Activated CD4-positive, alpha-beta T cell treated with anti-CD3 and anti-CD28 coated beads, Interleukin-2, amount 50 U/mL, for 4 hours (primary cell): Measurements from ENCODE around the gene ARHGAP24.

ENCODE experiments used
- DNase-seq, 2 experiments: peaks; one replicate each; pipeline ENCODE4 v3.0.0-alpha.2; 2020

Gene ARHGAP24

DNA sequence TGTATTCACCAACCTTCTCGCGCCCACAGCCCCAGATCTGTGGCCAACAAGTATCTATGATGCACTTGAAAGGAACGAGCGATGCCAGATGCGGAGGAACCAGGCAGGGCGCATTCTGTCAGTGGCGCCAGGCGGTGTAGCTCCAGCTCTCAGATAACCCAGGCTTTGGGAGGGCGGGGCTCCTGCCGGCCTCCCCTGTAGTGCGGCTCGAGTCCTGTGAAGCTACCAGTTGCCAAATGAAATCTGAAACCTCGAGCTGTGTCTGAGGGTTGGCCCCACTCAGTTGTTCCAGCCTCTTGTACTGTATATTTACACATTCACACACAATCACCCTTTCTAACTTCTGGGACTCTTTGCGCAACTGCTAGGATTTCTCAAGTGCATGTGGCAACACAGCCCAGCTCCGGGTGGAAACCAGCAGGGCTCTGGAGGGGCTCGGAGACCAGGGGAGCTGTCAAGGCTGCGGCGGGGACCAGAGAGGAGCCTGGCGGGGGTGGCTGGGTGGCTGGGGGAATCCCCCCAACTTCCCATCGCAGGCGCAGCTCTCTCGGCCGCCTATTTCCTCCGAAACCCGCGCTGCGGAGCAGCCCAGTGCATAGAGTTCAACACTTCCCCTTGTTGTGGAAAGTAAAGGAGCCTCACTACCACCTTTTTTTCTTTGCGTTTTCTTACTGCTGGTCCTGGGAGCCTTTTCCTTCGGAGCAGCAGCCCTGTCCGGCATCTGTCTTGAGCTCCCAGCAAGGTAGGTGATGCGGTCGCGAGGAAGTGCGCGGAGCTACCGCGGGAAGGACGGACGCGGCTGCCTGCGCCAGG lies at the start of gene ARHGAP24:
ARHGAP24 (plus strand) TSS at position 333 of the 813 bp plus-strand sequence.
- no peak for DNase-seq

DNA sequence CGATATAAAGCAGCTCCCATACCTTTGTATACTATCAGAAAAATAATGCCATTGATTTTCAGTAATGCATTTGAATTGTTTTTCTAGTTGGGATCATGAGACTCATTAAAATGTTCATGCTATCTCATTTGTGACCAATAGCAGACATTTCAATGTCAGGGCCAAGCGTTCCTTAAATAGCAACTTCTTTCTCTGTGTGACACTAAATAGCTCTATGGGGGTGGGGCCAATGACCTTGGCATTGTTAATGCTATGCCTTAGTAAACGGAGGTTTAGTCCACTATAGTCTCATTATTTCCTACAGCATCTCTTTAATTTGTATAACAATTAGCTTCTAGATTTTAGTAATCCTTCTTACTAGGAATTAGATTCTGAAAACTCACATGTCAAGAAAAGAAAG lies 48.6 kb upstream of the ARHGAP24 start:
- no peak for DNase-seq

- DNase-seq: no peak
Observed at GRCh38 chr4:85427123-85427522, 47.8 kb upstream of the ARHGAP24 start.

- DNase-seq: no peak
Observed at GRCh38 chr4:85430226-85430625, 44.7 kb upstream of the ARHGAP24 start.

DNA sequence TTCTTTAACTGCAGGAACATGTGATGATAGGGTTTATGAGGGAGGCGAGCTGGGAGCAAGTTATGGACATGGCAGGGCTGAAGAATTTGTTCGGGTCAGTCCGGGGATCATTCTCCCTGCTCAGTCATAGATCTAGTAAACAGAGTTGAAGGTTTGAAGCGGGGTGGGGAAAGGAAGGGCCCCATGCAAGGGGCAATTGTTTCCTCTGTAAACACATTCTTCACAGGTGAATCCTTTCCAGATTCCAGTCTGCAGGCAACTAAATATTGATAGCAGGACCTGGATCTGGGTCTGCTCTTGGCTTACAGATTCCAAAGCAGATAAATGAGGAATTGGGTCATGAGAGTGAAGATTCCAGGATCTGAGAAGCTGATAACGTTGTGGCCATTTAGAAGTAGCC lies 44.3 kb upstream of the ARHGAP24 start:
- DNase-seq: no peak

GRCh38 chr4:85431156-85431555 lies 43.8 kb upstream of the ARHGAP24 start:
- no peak for DNase-seq

- no peak for DNase-seq
Observed at GRCh38 chr4:85431881-85432485, 43.0 kb upstream of the ARHGAP24 start.

- no peak for DNase-seq
Observed at GRCh38 chr4:85445050-85445639, 29.8 kb upstream of the ARHGAP24 start.

- DNase-seq: no peak
Observed at GRCh38 chr4:85446141-85446861, 28.6 kb upstream of the ARHGAP24 start.

DNA sequence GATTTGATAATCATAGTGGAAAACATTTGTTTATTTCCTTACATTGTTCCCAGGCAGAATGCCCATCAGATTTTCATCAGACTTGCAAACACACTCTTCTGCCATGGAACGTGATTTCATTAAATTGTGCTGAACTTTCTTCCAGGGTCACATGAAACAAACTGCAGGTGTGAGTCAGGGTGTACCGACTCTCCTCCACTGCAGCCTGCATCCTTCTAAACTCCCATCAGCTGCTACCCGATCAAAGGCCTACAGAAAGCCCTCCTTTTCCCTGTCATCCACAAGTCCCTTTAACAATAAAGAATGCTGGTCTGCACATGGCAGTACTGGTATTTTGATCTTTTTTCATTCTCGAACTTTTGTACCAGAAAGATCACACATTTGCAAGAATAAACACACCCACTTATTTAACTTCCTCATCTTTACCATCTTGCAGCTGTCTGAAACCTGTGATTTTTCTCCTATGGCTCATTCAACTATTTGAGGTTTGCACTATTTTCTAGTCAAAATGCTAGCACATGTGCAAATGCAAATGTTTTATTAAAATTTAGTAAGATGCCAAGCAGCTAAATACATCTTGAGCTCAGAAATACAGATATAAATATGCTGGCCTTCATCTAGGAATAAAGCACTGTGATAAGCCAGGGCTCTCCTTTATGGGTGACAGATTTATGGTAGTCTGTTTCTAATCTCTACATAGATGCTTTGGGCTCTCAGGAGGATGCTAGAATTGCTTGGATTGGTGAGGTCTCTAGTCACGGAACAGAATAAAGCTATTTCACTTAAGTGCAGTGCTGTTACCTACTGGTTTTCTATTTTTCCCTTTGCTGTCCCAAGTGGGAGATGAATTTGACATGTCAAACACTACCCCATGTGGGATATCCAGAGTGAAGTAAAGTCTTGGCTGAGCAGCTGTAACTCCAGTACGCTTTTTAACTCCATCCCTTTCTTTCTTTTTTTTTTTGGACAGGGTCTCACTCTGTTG lies 25.8 kb upstream of the ARHGAP24 start:
- no peak for DNase-seq

DNA sequence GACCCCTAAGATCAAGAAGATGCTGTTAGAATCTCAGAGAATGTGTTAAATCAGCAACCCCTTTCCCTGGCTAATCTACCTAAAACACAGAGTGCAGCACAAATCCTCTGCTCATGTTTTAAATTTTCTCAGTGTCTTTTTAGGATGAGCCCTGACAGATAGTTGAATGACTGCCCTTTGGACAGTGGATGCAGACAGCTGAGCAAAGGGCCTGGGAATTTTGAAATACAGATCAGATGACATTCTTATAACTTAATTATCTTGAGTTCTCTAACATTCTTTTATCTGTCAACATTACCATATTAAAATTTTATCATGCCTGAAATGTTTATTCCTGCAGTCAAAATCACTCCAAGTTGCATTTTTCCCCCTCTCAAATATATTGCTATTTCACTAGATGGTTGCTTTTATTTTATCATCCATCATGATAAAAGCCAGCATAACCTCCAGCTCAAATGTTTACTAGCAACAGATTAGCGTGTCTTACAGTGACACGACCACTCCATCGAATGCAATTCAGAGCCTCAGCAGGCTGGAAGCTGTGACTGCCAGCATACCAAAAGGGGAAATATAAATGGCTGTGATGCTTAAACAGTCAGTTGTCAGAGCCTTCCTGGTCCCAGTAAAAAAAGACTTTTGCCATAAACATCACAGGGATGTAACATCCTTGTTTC lies 22.8 kb upstream of the ARHGAP24 start:
- no peak for DNase-seq

DNA sequence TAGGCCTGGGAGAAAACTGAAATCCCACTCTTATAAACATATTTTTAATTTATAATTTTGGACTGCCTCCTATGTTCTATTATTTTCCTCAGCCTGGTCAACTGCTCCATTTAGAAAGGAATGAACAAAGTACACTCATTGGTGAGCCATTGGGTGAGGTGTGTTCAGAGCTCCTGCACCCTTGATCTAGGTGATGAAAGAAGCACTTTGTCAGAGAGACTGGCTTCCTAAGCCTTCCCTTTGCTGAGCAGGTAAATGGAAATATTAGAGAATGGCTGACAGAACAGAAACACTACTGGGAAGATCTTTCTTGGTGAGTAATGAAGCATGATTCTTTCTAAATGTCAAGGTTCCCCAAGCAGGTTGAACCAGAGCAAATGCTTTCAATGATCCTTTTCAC lies 19.0 kb upstream of the ARHGAP24 start:
- DNase-seq: no peak

DNA sequence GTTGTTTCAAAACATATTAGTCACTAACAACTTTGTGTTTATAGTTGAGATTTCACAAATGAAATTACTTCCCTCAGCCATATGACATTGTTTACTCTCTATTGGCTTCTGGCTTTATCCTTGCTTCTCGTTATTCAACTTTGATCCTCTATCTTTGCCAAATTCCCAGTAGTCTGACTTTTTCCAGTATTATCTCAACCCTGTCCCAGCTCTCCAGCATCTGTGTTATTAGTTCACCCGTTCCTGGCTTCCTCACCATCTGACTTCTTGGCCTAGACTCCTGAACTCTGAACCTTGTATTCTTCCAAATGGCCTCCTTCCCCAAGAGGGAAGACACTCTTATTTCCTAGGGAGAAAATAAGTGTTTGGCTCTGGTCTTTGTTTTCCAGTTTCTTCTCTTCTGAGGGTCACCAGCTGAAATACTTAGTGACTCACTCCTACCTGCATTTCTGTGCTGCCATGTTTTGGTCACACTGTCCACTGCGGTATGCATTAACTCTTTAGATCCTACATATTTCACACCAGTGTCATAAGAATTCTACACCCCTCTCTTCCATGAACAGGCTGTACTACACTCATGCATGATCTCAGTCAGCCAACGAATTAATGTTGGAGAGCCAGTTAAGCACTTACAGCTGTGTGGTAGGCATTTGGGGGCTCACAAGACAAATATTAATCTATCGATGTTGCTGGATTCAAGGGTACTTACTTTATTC lies 17.0 kb upstream of the ARHGAP24 start:
- DNase-seq: no peak

GRCh38 chr4:85459736-85460135 lies 15.2 kb upstream of the ARHGAP24 start:
- DNase-seq: no peak

DNA sequence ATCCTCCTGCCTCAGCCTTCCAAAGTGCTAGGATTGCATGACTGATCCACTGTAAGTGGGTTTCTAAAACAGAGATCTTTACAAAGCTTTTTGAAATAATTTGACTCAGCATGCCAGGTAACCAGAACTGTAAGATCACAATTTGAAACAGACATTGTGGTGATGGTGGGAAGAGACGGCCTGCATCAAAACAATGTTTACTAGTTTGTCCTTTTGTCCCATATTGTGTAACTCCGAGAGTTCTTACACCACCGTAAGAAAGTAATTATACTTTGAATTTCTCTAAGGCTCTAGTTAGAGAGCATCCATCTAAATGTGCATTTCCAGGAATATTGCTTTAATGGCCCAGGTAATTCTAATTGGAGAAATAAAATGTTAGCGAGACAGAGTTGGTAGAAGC lies 594 bp upstream of the ARHGAP24 start:
- no peak for DNase-seq

- no peak for DNase-seq
Observed at GRCh38 chr4:85475631-85476233, 782 bp downstream of the ARHGAP24 start.

GRCh38 chr4:85476381-85476780 lies 1.4 kb downstream of the ARHGAP24 start:
- no peak for DNase-seq

DNA sequence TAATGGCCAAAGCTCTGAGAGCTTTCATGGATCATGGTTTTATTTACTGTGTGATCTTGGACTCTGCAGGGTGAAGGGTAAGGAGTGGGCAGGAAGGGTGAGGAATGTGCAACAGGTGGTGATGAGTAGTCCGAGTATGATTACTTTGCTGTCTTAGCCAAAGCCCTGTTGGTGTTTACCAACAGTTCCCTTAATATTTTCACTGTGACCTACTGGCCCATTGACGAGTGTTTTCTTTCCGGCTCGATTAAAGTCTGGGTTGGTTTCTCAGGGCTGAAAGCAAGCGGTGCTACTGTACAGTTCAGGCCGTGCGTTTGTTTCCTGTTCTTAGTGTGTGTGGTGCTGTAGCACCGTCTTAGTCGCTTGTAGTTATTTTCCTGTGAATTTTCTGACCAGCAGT lies 2.6 kb downstream of the ARHGAP24 start:
- DNase-seq: no peak

- DNase-seq: no peak
Observed at GRCh38 chr4:85478576-85478975, 3.6 kb downstream of the ARHGAP24 start.

GRCh38 chr4:85482010-85482738 lies 7.2 kb downstream of the ARHGAP24 start:
- DNase-seq: no peak
